ENCODE results near the gene SH3PXD2A.

SH3PXD2A gene

GRCh38 chr10:103874730-103875129 is 19.4 kb upstream of the SH3PXD2A start:
- no peak for DNase-seq (ENCODE audit: low read depth)

- DNase-seq (ENCODE audit: low read depth), result no peak
Observed at GRCh38 chr10:103872137-103872931, 17.0 kb upstream of the SH3PXD2A start.

- DNase-seq (ENCODE audit: low read depth), result no peak
Observed at GRCh38 chr10:103871006-103871405, 15.6 kb upstream of the SH3PXD2A start.

- DNase-seq (ENCODE audit: low read depth), result no peak
Observed at GRCh38 chr10:103870516-103870915, 15.1 kb upstream of the SH3PXD2A start.

GRCh38 chr10:103869336-103869735 is 14.0 kb upstream of the SH3PXD2A start:
- DNase-seq (ENCODE audit: low read depth), result no peak

GRCh38 chr10:103868200-103868599 is 12.8 kb upstream of the SH3PXD2A start:
- no peak for DNase-seq (ENCODE audit: low read depth)

- no peak for DNase-seq (ENCODE audit: low read depth)
Observed at GRCh38 chr10:103861505-103861904, 6.1 kb upstream of the SH3PXD2A start.

DNA sequence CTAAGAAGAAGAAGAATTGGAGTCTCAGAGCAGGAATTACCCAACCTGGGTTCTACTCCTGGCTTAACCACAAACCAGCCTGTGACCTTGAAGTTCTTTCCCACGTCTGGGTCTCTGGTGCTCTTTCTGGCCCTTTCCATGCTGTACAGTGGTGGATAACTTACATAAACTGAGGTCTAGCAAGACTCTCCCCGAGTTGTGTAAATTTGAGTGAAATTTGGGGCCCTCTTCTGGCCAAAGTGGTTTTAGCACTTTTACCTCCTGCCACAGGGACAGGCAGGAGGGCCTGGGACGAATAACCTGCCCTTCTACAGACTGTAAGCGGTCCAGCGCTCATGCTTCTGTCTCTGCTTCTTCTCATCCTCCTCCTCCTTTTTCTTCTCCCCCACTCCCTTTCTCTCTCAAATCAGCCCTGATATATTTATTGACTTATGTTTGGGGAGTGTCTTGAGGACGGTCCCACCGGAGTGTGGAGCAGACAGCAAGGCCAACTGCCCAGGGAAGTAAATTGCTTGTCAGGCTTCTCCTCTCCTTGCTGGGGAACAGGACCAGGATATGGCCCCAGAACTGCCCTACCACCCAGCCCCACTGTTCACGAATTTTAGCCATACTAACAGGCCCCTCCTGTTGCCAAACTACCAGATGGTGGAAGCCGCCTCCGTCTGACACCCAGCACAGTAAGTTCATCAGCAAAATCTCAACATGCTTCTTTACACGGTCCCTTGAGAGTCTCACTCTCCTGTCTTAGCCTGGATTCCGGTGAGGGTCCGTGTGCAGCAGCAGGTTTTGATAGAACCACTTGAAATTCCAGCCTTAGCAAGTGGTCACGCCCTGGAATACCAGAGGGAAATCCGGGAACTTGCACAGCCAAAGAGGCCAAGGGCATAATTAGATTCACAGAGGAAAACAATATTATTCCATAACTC is 4.0 kb upstream of the SH3PXD2A start:
- peak; percentile 22 for DNase-seq (ENCODE audit: low read depth)

DNA sequence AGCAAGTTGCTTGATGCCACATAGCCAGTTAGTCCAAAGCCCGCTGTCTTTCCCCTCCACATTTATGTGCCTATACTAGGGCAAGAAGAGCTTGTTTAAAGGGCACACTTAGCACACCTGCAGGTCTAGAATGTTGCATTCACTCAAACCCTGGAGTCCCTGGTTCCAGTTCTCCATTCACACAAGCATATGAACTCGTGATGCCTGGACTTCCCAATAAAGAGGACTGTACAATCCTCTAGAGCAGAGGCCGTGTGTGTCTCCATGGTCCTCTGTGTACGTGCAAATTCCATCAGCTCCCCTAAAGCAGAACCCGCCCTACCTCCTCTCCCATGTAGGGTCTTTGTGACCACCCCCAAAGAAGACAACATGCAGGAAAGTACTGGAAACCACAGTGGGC is 3.0 kb upstream of the SH3PXD2A start:
- DNase-seq (ENCODE audit: low read depth), result no peak

DNA sequence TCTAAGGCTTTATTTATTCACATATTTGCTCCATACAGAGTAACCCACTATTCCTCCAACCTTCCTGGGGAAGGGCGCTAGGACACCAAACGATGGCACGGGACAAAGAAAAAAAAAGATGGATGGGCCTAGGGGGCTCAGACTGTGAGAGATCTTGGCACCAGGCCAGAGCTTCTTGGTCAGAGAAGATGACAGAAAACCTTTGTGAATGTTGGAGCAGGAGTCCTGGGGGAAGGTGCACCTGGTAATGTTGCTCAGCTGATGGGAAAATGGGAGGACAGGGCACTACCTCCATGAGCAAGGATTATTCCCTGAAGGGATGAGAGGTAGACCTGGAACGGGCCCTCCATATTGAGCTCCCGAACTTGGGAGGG is 1.4 kb upstream of the SH3PXD2A start:
- no peak for DNase-seq (ENCODE audit: low read depth)

- DNase-seq (ENCODE audit: low read depth), result no peak
Observed at GRCh38 chr10:103855852-103856796, 748 bp upstream of the SH3PXD2A start.

- DNase-seq (ENCODE audit: low read depth), result no peak
Observed at GRCh38 chr10:103854686-103855391, 537 bp downstream of the SH3PXD2A start.

GRCh38 chr10:103854265-103854685 is 1.1 kb downstream of the SH3PXD2A start:
- no peak for DNase-seq (ENCODE audit: low read depth)

DNA sequence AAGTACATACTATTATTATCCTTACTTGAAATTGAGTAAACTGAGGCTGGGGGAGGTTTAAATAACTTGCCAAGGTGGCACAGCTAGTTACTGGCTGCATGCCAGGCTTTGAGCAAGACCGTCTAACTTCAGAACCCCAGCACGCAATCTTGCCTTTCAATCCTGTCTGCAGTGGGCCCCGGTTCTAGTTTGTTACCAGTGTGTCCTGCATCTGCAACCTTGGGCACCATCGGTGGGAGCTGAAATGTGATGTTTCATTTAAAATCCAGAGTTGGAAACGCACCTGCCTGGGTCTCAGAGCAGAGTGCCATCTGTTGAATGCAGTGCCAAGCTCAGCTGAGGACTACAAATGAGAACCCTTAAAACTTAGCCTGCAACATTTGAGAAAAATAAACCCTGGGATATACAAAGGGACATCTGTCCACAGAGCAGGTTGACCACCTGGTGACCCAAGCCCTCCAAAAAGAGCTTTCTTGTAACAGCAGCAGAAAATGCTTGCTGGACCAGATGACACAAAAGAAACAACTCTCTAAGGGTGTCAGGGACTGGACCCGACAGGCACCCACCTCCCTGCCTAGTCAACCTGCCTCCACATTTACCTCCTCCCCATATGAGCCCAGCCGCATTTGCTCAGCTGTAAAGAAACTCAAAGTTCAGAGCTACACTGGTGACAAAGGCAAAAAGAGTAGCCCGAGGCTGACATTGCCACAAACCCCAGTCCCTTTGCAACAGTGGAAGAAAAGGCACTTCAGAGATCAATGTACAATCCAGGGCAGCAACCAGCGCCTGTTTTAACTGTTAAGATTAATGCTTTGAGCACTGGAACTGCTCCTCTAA is 1.7 kb downstream of the SH3PXD2A start:
- no peak for DNase-seq (ENCODE audit: low read depth)

GRCh38 chr10:103852856-103853255 is 2.5 kb downstream of the SH3PXD2A start:
- no peak for DNase-seq (ENCODE audit: low read depth)

- no peak for DNase-seq (ENCODE audit: low read depth)
Observed at GRCh38 chr10:103852189-103852711, 3.1 kb downstream of the SH3PXD2A start.

DNA sequence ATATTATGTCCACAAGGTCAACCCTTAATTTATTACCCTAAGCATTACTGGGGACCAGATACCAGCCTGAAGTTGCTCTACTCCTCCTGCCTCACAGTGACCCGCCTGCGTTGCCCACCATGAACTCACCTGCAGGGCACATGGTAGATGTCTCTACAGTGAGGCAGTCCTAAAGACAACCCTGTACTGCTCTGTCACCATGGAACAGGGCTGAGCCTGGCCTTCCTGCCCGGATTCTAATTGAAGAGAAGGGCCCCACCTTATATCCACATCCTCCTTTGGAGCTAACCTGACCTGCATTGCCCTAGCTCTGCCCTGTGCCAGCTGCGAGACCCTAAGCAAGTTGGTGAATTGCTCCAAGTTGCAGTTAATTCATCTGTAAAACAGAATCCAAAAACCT is 4.1 kb downstream of the SH3PXD2A start:
- no peak for DNase-seq (ENCODE audit: low read depth)

DNA sequence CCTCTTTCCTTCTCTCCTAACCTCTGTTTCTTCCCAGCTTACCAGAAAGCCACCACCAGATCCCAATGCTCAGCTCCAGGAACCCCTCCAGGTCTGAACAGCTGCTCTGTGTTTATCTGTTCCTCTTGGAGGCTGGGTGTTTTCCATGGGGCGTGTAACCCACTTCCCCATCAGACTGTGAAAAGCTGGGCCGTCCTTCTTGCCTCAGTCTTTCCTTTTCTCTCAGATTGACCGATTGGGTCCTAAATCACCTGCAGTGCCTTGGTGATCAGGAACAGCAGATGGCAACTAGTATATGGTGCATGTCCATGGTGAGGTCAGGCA is 4.8 kb downstream of the SH3PXD2A start:
- DNase-seq (ENCODE audit: low read depth), result no peak

GRCh38 chr10:103849880-103850571 is 5.3 kb downstream of the SH3PXD2A start:
- no peak for DNase-seq (ENCODE audit: low read depth)

Measured in stimulated activated CD8-positive, alpha-beta memory T cell treated with anti-CD3 and anti-CD28 coated beads, Interleukin-4, amount 100 ng/mL, for 24 hours (primary cell).